HepG2 (cell line): ENCODE data around the gene GRK6. TPM values are rescaled to one million over a fixed set of nuclear protein-coding genes. Genes with fewer than 3 reads are reported as not detected.
A peak's percentile ranks its signal among the peaks of the same experiment; 100 is the strongest.

Source experiments
- CBX5 ChIP-seq: sonication (generic); formaldehyde crosslinking; IDR thresholded peaks from 2 replicates; pipeline ENCODE4 v1.4.0; 2020; ENCODE audit warnings: missing genetic modification reagents, borderline replicate concordance
- FOSL2 ChIP-seq: sonication (generic); formaldehyde crosslinking; IDR thresholded peaks from 2 replicates; pipeline ENCODE4 v1.4.0; 2020; ENCODE audit warnings: missing genetic modification reagents
- GPN1 ChIP-seq: sonication (generic); formaldehyde crosslinking; IDR thresholded peaks from 2 replicates; pipeline ENCODE4 v1.5.1; 2020; ENCODE audit warnings: missing genetic modification reagents, borderline replicate concordance
- HDAC1 ChIP-seq: sonication (generic); formaldehyde crosslinking; IDR thresholded peaks from 2 replicates; pipeline ENCODE4 v1.5.1; 2020; ENCODE audit warnings: mild to moderate bottlenecking, missing genetic modification reagents
- KDM2A ChIP-seq: sonication (generic); formaldehyde crosslinking; IDR thresholded peaks from 2 replicates; pipeline ENCODE4 v1.4.0; 2020; ENCODE audit warnings: low read depth, missing genetic modification reagents, borderline replicate concordance
- MBD4 ChIP-seq: IDR thresholded peaks from 2 replicates; pipeline ENCODE4 v1.6.1; 2012; ENCODE audit warnings: low read length, inconsistent platforms, borderline replicate concordance
- PHF8 ChIP-seq: sonication (generic); formaldehyde crosslinking; IDR thresholded peaks from 2 replicates; pipeline ENCODE4 v1.5.0; 2020; ENCODE audit warnings: missing genetic modification reagents
- REXO4 ChIP-seq: sonication (generic); formaldehyde crosslinking; IDR thresholded peaks from 2 replicates; pipeline ENCODE4 v1.8.0; 2022; ENCODE audit warnings: missing genetic modification reagents, mild to moderate bottlenecking, borderline replicate concordance
- TRIM24 ChIP-seq: sonication (generic); formaldehyde crosslinking; IDR thresholded peaks from 2 replicates; pipeline ENCODE4 v1.8.0; 2022; ENCODE audit warnings: mild to moderate bottlenecking, missing genetic modification reagents
- U2AF2 ChIP-seq: fragments of 200-400 bp; formaldehyde crosslinking; IDR thresholded peaks from 2 replicates; pipeline ENCODE4 v1.6.1; 2017; ENCODE audit warnings: low read depth, mild to moderate bottlenecking, low read length
- XBP1 ChIP-seq: sonication (generic); formaldehyde crosslinking; IDR thresholded peaks from 2 replicates; pipeline ENCODE4 v1.5.0; 2020; ENCODE audit warnings: missing genetic modification reagents
- YEATS4 ChIP-seq: sonication (generic); formaldehyde crosslinking; IDR thresholded peaks from 2 replicates; pipeline ENCODE4 v1.4.0; 2020; ENCODE audit warnings: missing genetic modification reagents, borderline replicate concordance
- ZNF138 ChIP-seq: sonication (generic); formaldehyde crosslinking; IDR thresholded peaks from 2 replicates; pipeline ENCODE4 v1.5.0; 2020; ENCODE audit warnings: mild to moderate bottlenecking, low read depth, missing genetic modification reagents
- ZNF260 ChIP-seq: sonication (generic); formaldehyde crosslinking; IDR thresholded peaks from 2 replicates; pipeline ENCODE4 v1.4.0; 2020; ENCODE audit warnings: missing genetic modification reagents, low read depth, mild to moderate bottlenecking, borderline replicate concordance
- ZNF263 ChIP-seq: sonication (generic); formaldehyde crosslinking; IDR thresholded peaks from 2 replicates; pipeline ENCODE4 v1.4.0; 2020; ENCODE audit warnings: missing genetic modification reagents
- ZNF350 ChIP-seq: sonication (generic); formaldehyde crosslinking; IDR thresholded peaks from 2 replicates; pipeline ENCODE4 v1.4.0; 2020; ENCODE audit warnings: mild to moderate bottlenecking, low read depth, missing genetic modification reagents, borderline replicate concordance
- ZNF740 ChIP-seq: sonication (generic); formaldehyde crosslinking; IDR thresholded peaks from 2 replicates; pipeline ENCODE4 v1.4.0; 2020; ENCODE audit warnings: missing genetic modification reagents
- ZNF770 ChIP-seq: sonication (generic); formaldehyde crosslinking; IDR thresholded peaks from 2 replicates; pipeline ENCODE4 v1.5.0; 2020; ENCODE audit warnings: mild to moderate bottlenecking, missing genetic modification reagents
- polyA plus RNA-seq, 8 experiments: library from polyadenylated mRNA; depleted of rRNA in 3 of 8; stranded (reverse) in 7 of 8; unstranded in 1 of 8; fragments of >200 nt; fragmentation: Illumina TruSeq in 4 of 8; extraction: Trizol in 4 of 8; gene quantifications; 2 replicates each; pipeline versions ENCODE4 v1.2.1 to v1.2.3, GENCODE V29; 2011 to 2016; ENCODE audit warnings: low read depth in 4 of 8, missing spikeins in 1 of 8, mixed read lengths in 1 of 8; ENCODE audit not compliant: insufficient read depth in 1 of 8
- total RNA-seq, 5 experiments: library from RNA; depleted of rRNA; stranded (reverse); fragments of >200 nt; fragmentation: Illumina TruSeq; extraction: Trizol; gene quantifications; 2 replicates each; pipeline ENCODE4 v1.2.3, GENCODE V29; 2016; ENCODE audit warnings: low read depth in 1 of 5
- TF ChIP-seq, protein P1 (sequence below), 2 experiments: sonication (generic) in 1 of 2; formaldehyde crosslinking in 1 of 2; IDR thresholded peaks; 2 replicates each; pipeline versions ENCODE4 v1.6.1 to v1.9.0; 2014 to 2022; ENCODE audit warnings: antibody characterized with exemption in 1 of 2, borderline replicate concordance in 1 of 2, inconsistent platforms in 1 of 2, low read depth in 1 of 2, missing genetic modification reagents in 1 of 2
- TF ChIP-seq, protein P2 (sequence below): sonication (generic); formaldehyde crosslinking; IDR thresholded peaks from 2 replicates; pipeline ENCODE4 v1.8.1; 2023; ENCODE audit warnings: mild to moderate bottlenecking, missing genetic modification reagents, borderline replicate concordance

The GRK6 gene
- total and polyA plus RNA-seq, 2 of the 13 experiments (the other 11 are each of a cell fraction or from before 2014, with no cell fraction given): 13.2 to 19.9 TPM

GRCh38 chr5:177403792-177404640 lies 22.5 kb upstream of the GRK6 start (continued):
- TF ChIP-seq PHF8 (peak; percentile 6; the same call in 1 of the 2 replicates), ZNF770 (CRISPR knock-in tag) (no peak), MBD4 (no peak), GPN1 (no peak), TRIM24 (CRISPR knock-in tag) (0 out of 2 replicates have a peak, but pooled peaks have one; percentile 20), ZNF740 (0 out of 2 replicates have a peak, but pooled peaks have one; percentile 35), CBX5 (CRISPR knock-in tag) (0 out of 2 replicates have a peak, but pooled peaks have one; percentile 14), HDAC1 (CRISPR knock-in tag) (peak; percentile 38), ZNF138 (no peak), YEATS4 (CRISPR knock-in tag) (peak; percentile 8; the same call in 1 of the 2 replicates), ZNF350 (CRISPR knock-in tag) (no peak), FOSL2 (CRISPR knock-in tag) (peak; percentile 16; the same call in 1 of the 2 replicates), ZNF263 (CRISPR knock-in tag) (peak; percentile 92), XBP1 (CRISPR knock-in tag) (no peak), ZNF260 (no peak), KDM2A (CRISPR knock-in tag) (peak; percentile 54; the same call in 1 of the 2 replicates), REXO4 (CRISPR knock-in tag) (0 out of 2 replicates have a peak, but pooled peaks have one; percentile 21), U2AF2 (no peak)
- TF ChIP-seq, protein P1, sequence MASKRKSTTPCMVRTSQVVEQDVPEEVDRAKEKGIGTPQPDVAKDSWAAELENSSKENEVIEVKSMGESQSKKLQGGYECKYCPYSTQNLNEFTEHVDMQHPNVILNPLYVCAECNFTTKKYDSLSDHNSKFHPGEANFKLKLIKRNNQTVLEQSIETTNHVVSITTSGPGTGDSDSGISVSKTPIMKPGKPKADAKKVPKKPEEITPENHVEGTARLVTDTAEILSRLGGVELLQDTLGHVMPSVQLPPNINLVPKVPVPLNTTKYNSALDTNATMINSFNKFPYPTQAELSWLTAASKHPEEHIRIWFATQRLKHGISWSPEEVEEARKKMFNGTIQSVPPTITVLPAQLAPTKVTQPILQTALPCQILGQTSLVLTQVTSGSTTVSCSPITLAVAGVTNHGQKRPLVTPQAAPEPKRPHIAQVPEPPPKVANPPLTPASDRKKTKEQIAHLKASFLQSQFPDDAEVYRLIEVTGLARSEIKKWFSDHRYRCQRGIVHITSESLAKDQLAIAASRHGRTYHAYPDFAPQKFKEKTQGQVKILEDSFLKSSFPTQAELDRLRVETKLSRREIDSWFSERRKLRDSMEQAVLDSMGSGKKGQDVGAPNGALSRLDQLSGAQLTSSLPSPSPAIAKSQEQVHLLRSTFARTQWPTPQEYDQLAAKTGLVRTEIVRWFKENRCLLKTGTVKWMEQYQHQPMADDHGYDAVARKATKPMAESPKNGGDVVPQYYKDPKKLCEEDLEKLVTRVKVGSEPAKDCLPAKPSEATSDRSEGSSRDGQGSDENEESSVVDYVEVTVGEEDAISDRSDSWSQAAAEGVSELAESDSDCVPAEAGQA (IDR thresholded peaks at IDR 0.05; ENCODE audit: low read depth): 0 out of 2 replicates have a peak, but pooled peaks have one; percentile 25
- TF ChIP-seq, protein P1 (CRISPR knock-in tag; IDR thresholded peaks at IDR 0.05; ENCODE audit: borderline replicate concordance): no peak
- TF ChIP-seq, protein P2, sequence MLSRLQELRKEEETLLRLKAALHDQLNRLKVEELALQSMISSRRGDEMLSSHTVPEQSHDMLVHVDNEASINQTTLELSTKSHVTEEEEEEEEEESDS: no peak
